Adipocyte (in vitro differentiated cells): Measurements from ENCODE around the gene APOH.
A peak's percentile ranks its signal among the peaks of the same experiment; 100 is the strongest.

ENCODE experiments used
- DNase-seq: peaks from one replicate; pipeline ENCODE4 v3.0.0-alpha.2; 2015; ENCODE audit warnings: low read depth
- H3K27me3 ChIP-seq: replicated peaks from 2 replicates; pipeline ENCODE4 v1.7.0; 2013; ENCODE audit warnings: mild to moderate bottlenecking, low read length, moderate library complexity; ENCODE audit not compliant: control insufficient read depth, insufficient read depth
- H3K36me3 ChIP-seq: 2 replicates; pipeline ENCODE4 v1.7.0; 2013; ENCODE audit warnings: low read length, mild to moderate bottlenecking, moderate library complexity; ENCODE audit not compliant: control insufficient read depth, insufficient read depth, severe bottlenecking
- H3K4me1 ChIP-seq: 2 replicates; pipeline ENCODE4 v1.7.0; 2013; ENCODE audit warnings: mild to moderate bottlenecking, low read length, moderate library complexity; ENCODE audit not compliant: control insufficient read depth, insufficient read depth
- H3K4me3 ChIP-seq: 2 replicates; pipeline ENCODE4 v1.7.0; 2013; ENCODE audit warnings: mild to moderate bottlenecking, low read length, moderate library complexity
- H3K9ac ChIP-seq: 2 replicates; pipeline ENCODE4 v1.7.0; 2013; ENCODE audit warnings: mild to moderate bottlenecking, low read length, moderate library complexity
- H3K9me3 ChIP-seq: 2 replicates; pipeline ENCODE4 v1.7.0; 2013; ENCODE audit warnings: mild to moderate bottlenecking, low read length, moderate library complexity; ENCODE audit not compliant: control insufficient read depth

The APOH gene

GRCh38 chr17:66214884-66215528, 14.2 kb downstream of the APOH start:
- no peaks in the 10 kb centered on the region for H3K36me3 ChIP-seq
- H3K9me3 ChIP-seq = no peaks in the 10 kb centered on the region
- no peaks in the 10 kb centered on the region for H3K4me1 ChIP-seq
- no peak for DNase-seq
- no peak overlapping the region for H3K4me3 ChIP-seq
- no peak overlapping the region for H3K9ac ChIP-seq
- H3K27me3 ChIP-seq = peaks cover 19% of the 10 kb centered on the region

- no peak for DNase-seq
- H3K4me3 ChIP-seq = no peak overlapping the region
- peaks cover 4% of the 10 kb centered on the region for H3K9me3 ChIP-seq
- H3K27me3 ChIP-seq = peaks cover 13% of the 10 kb centered on the region
- H3K4me1 ChIP-seq = no peaks in the 10 kb centered on the region
- H3K9ac ChIP-seq = no peak overlapping the region
- H3K36me3 ChIP-seq = no peaks in the 10 kb centered on the region
Observed at GRCh38 chr17:66211047-66211810, 18.0 kb downstream of the APOH start.

DNA sequence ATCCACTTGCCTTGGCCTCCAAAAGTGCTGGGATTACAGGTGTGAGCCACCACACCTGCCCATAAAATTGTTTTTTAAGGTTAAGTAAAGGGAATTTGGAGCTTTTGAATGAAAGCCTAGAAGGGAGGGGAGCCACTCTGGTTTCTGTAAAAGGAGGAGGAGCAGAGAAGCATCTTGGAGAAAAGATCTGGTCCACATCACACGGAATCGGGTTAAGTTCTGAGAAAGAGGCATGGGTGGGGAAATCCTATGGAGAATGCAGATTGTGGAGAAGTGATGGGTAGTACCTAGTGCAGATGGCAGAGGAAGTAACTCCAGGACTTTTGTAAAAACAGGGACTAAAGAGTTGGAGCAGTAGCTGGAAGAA, 19.0 kb downstream of the APOH start:
- DNase-seq = no peak
- H3K9ac ChIP-seq = no peak overlapping the region

GRCh38 chr17:66207936-66208335, 21.3 kb downstream of the APOH start:
- no peak overlapping the region for H3K4me3 ChIP-seq
- DNase-seq = no peak
- no peaks in the 10 kb centered on the region for H3K4me1 ChIP-seq
- H3K9ac ChIP-seq = no peak overlapping the region
- peaks cover 7% of the 10 kb centered on the region for H3K9me3 ChIP-seq
- H3K36me3 ChIP-seq = no peaks in the 10 kb centered on the region
- H3K27me3 ChIP-seq = peaks cover 2% of the 10 kb centered on the region

More for the DNA sequence above, 19.0 kb downstream of the APOH start:
- H3K27me3 ChIP-seq = peaks cover 6% of the 10 kb centered on the region
- peaks cover 4% of the 10 kb centered on the region for H3K9me3 ChIP-seq
- H3K4me3 ChIP-seq = no peak overlapping the region
- H3K4me1 ChIP-seq = no peaks in the 10 kb centered on the region
- no peaks in the 10 kb centered on the region for H3K36me3 ChIP-seq

- H3K9me3 ChIP-seq = peaks cover 4% of the 10 kb centered on the region
- H3K9ac ChIP-seq = no peak overlapping the region
- no peak for DNase-seq
- H3K4me1 ChIP-seq = no peaks in the 10 kb centered on the region
- no peaks in the 10 kb centered on the region for H3K36me3 ChIP-seq
- no peak overlapping the region for H3K4me3 ChIP-seq
- peaks cover 2% of the 10 kb centered on the region for H3K27me3 ChIP-seq
Observed at GRCh38 chr17:66203274-66204015, 25.8 kb downstream of the APOH start.

GRCh38 chr17:66200685-66201092, 28.5 kb downstream of the APOH start:
- DNase-seq = peak; percentile 83
- Histone ChIP-seq H3K9me3 (peaks cover 3% of the 10 kb centered on the region), H3K9ac (no peak overlapping the region), H3K27me3 (peaks cover 2% of the 10 kb centered on the region), H3K36me3 (no peaks in the 10 kb centered on the region), H3K4me3 (no peak overlapping the region), H3K4me1 (no peaks in the 10 kb centered on the region)

DNA sequence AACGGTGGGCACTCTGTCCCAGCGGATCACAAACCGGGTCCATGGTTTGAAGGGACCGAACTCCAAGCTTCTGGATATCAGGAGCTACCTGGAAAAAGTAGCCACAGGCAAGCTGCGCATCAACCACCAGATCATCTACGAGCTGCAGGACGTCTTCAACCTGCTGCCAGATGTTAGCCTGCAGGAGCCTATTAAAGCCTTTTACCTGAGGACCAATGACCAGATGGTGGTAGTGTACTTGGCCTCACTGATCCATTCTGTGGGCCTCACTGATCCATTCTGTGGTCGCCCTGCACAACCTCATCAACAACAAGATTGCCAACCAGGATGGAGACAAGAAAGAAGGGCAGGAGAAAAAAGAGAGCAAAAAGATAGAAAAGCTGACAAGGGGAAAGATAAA, 31.0 kb downstream of the APOH start:
- Histone ChIP-seq H3K4me1 (no peaks in the 10 kb centered on the region), H3K36me3 (no peaks in the 10 kb centered on the region), H3K27me3 (no peaks in the 10 kb centered on the region), H3K4me3 (no peak overlapping the region), H3K9ac (no peak overlapping the region), H3K9me3 (no peaks in the 10 kb centered on the region)
- DNase-seq = no peak

- DNase-seq = no peak
- peaks cover 14% of the 10 kb centered on the region for H3K4me1 ChIP-seq
- peak overlapping the region; percentile 86 for H3K4me3 ChIP-seq
- H3K9ac ChIP-seq = peak overlapping the region; percentile 89
- H3K27me3 ChIP-seq = no peaks in the 10 kb centered on the region
- no peaks in the 10 kb centered on the region for H3K36me3 ChIP-seq
- no peaks in the 10 kb centered on the region for H3K9me3 ChIP-seq
Observed at GRCh38 chr17:66192378-66192687, 36.9 kb downstream of the APOH start.

DNA sequence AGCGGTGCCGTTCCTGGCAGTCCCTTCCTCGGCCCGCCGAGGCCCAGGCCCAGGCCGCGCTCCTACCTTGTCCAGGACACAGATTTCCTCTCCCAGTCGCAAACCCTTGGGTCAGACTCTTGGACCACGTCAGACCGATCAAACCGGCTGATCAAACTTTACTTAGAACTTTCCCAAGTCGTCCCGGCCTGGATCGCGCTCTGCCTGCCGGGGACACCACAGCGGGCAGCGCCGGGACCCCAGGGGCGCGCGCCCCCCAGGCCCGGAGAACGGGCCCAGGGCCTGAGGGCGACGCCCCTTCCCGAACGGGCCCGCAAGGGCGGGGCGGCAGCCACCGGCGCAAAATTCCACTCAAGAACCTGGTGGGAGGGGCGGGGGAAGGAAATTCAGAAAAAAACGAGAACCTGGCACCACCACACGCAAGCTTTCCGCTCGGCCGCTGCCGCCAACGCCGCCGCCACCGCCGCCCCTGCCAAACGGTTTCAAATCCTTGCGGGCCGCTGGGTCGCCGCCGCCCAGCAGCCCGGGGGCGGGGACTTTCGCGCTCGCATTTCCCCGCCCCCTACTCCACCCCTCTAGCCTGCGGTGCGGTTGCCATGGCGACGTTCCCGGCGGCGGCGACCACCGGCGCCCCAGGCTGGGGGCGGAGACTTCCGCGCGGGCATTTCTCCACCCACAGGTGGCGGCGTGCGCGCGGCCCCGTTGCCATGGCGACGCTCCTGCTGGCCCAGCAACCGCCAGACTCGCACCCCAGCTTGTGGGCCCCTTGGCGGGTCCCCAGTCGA, 37.4 kb downstream of the APOH start, which contains the start of gene CEP112:
Gene CEP112 (minus strand): TSS at position 541 of the 785 bp plus-strand sequence.
- H3K4me3 ChIP-seq = peak within 1 kb of the TSS; percentile 86
- DNase-seq = peak; percentile 84
- H3K36me3 ChIP-seq = no peaks in the 10 kb centered on the region
- peaks cover 14% of the 10 kb centered on the region for H3K4me1 ChIP-seq
- no peaks in the 10 kb centered on the region for H3K27me3 ChIP-seq
- no peaks in the 10 kb centered on the region for H3K9me3 ChIP-seq
- peak within 1 kb of the TSS; percentile 89 for H3K9ac ChIP-seq

DNA sequence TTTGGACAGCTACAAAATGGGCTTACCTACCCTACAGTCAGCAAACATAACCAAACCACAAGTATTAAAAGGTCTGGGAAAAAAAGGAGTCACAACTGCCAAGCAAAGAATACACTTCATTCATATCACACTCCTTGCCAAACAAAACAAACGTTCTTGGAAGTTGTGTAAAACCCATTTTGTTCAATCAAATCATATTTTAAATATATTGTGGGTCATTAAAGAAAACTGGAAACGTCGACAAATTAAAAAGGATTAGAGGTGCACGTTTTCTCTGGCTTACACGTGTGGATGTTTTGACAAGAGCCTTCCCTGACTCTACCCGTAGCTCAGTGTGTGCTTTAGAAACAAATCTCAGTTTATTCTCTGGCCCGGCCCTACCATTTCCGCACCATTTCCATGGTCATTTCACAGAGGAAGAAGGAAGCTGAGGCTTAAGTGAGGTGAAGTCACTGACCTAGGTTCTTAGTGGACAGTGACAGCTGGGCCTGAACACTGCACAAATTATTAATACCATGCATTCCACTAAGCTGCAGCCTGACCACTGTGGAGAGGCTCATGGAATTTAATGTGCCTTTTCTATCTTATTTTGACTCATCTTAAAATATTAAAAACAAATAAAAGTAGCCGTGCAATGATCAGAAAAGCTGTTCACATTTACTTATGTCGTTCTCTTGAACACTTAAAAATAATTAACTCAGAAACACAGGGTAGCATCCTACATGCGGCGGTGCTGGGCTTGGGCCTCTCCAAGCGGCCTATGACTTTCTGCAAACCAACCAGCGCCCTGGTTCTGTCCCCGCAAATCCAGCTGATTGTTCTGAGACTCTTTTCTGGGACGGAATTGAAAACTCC, 38.2 kb downstream of the APOH start:
- H3K4me3 ChIP-seq = peak overlapping the region; percentile 86
- H3K4me1 ChIP-seq = peaks cover 14% of the 10 kb centered on the region
- no peaks in the 10 kb centered on the region for H3K36me3 ChIP-seq
- H3K9ac ChIP-seq = peak overlapping the region; percentile 89
- DNase-seq = peak; percentile 64
- H3K27me3 ChIP-seq = no peaks in the 10 kb centered on the region
- H3K9me3 ChIP-seq = no peaks in the 10 kb centered on the region
